Panc1 (cell line): ENCODE data around the gene WWOX. TPM values are rescaled to one million over a fixed set of nuclear protein-coding genes. Genes with fewer than 3 reads are reported as not detected.

ENCODE experiments used
- ATAC-seq: fragments of 200-7000 bp; cut with Tn5 transposase; 2 replicates; pipeline ENCODE4 v1.9.1; 2020; ENCODE audit warnings: mild to moderate bottlenecking, moderate library complexity
- BruUV-seq: library from RNA; stranded (reverse); fragments of 400-500 nt; replicated peaks from 2 replicates; lab custom pipeline; 2021; lab: Mats Ljungman, UMichigan
- CTCF ChIA-PET: fragments of 300-600 bp; sonication (Branson Sonifier 250); formaldehyde crosslinking; loops from one replicate; lab custom pipeline; 2022; ENCODE audit warnings: antibody characterized with exemption; lab: Charles Lee
- POLR2A ChIA-PET: fragments of 300-600 bp; sonication (Branson Sonifier 250); formaldehyde crosslinking; loops from one replicate; lab custom pipeline; 2022; ENCODE audit warnings: antibody characterized with exemption; lab: Charles Lee
- DNase-seq: peaks from one replicate; pipeline ENCODE4 v3.0.0-alpha.2; 2010; ENCODE audit warnings: low read depth, low spot score
- H3K27ac ChIP-seq: 2 replicates; pipeline ENCODE4 v1.5.1; 2011; ENCODE audit warnings: mild to moderate bottlenecking, low read length, inconsistent platforms
- H3K27me3 ChIP-seq: fragments of 200-500 bp; sonication (Bioruptor generic); 2 replicates; pipeline ENCODE4 v1.6.0; 2014; ENCODE audit warnings: low read length, inconsistent platforms; ENCODE audit not compliant: control insufficient read depth, insufficient read depth
- H3K36me3 ChIP-seq: fragments of 200-500 bp; sonication (Bioruptor generic); 2 replicates; pipeline ENCODE4 v1.5.1; 2014; ENCODE audit warnings: inconsistent platforms, mild to moderate bottlenecking, low read length, moderate library complexity; ENCODE audit not compliant: control insufficient read depth, insufficient read depth
- H3K4me1 ChIP-seq: 2 replicates; pipeline ENCODE4 v1.5.1; 2011; ENCODE audit warnings: inconsistent platforms, mild to moderate bottlenecking, low read length, moderate library complexity; ENCODE audit not compliant: control insufficient read depth, insufficient read depth
- H3K4me3 ChIP-seq, 2 experiments: 2 replicates each; pipeline ENCODE4 v1.5.1; 2011 to 2012; ENCODE audit warnings: low read depth in 2 of 2, low read length in 2 of 2, mild to moderate bottlenecking in 2 of 2, inconsistent platforms in 1 of 2, moderate library complexity in 1 of 2
- H3K9me3 ChIP-seq: fragments of 200-500 bp; sonication (Bioruptor generic); 2 replicates; pipeline ENCODE4 v1.5.1; 2014; ENCODE audit warnings: low read depth, mild to moderate bottlenecking, inconsistent platforms, low read length, moderate library complexity; ENCODE audit not compliant: control insufficient read depth, insufficient read depth
- CTCF ChIP-seq: fragments of 450-650 bp; IDR thresholded peaks from 2 replicates; pipeline ENCODE4 v1.5.1; 2017; ENCODE audit warnings: mild to moderate bottlenecking
- POLR2AphosphoS5 ChIP-seq: IDR thresholded peaks from 2 replicates; pipeline ENCODE4 v1.6.1; 2012; ENCODE audit warnings: mild to moderate bottlenecking, low read depth, low read length, moderate library complexity
- REST ChIP-seq, 2 experiments: IDR thresholded peaks; 2 replicates each; pipeline ENCODE4 v1.6.1; 2011 to 2012; ENCODE audit warnings: low read depth in 2 of 2, control low read depth in 1 of 2, low read length in 1 of 2, mild to moderate bottlenecking in 1 of 2, moderate library complexity in 1 of 2; ENCODE audit not compliant: insufficient read depth in 1 of 2
- SIN3A ChIP-seq: IDR thresholded peaks from 2 replicates; pipeline ENCODE4 v1.6.1; 2012; ENCODE audit warnings: low read depth, mild to moderate bottlenecking, low read length, moderate library complexity, borderline replicate concordance; ENCODE audit not compliant: insufficient read depth
- TCF7L2 ChIP-seq: IDR thresholded peaks from 2 replicates; pipeline ENCODE4 v1.6.1; 2011; ENCODE audit warnings: mild to moderate bottlenecking, low read depth, low read length, inconsistent platforms
- in situ Hi-C: cut with HindIII; loops from 2 replicates; pipeline ENCODE4 v1.10.0; 2016; ENCODE audit warnings: low sequenced_read_pairs, low pct_unique_long_range_greater_than_20kb
- intact Hi-C: fragments of 100-400 bp; cut with micrococcal nuclease; formaldehyde crosslinking; loops from one replicate; pipeline ENCODE4 v1.10.0; 2022; ENCODE audit not compliant: unreplicated experiment
- total RNA-seq: library from RNA; stranded (reverse); gene quantifications from one replicate; pipeline ENCODE4 v1.2.1, GENCODE V29; 2021; ENCODE audit not compliant: unreplicated experiment

Gene WWOX
- total RNA-seq, 1 experiment from 2014 or later: 12.5 TPM

- intact Hi-C loops (no loop called here), in situ Hi-C loops (no loop called here)
- no TSS peak for BruUV-seq
- ATAC-seq: no peak
- Histone ChIP-seq H3K27me3 (no peaks in the 10 kb centered on the region), H3K9me3 (no peaks in the 10 kb centered on the region), H3K4me1 (no peaks in the 10 kb centered on the region), H3K36me3 (no peaks in the 10 kb centered on the region), H3K4me3 (no peak overlapping the region), H3K27ac (no peak overlapping the region)
- ChIA-PET CTCF (no interaction called here), POLR2A (no interaction called here)
- DNase-seq: no peak
- TF ChIP-seq CTCF (no peak), POLR2AphosphoS5 (no peak), REST (IDR thresholded peaks at IDR 0.05; ENCODE audit: insufficient read depth in 1 of 2, low read depth in 2 of 2, low read length in 1 of 2) (no peak), SIN3A (no peak), TCF7L2 (no peak)
These were observed 315.6 kb downstream of the WWOX start for GRCh38 chr16:78415013-78415412.

- CTCF ChIA-PET: no interaction called here
- Histone ChIP-seq H3K27me3 (no peaks in the 10 kb centered on the region), H3K4me1 (no peaks in the 10 kb centered on the region), H3K27ac (no peak overlapping the region), H3K4me3 (no peak overlapping the region), H3K36me3 (no peaks in the 10 kb centered on the region), H3K9me3 (no peaks in the 10 kb centered on the region)
- ATAC-seq (no peak), DNase-seq (no peak)
- TF ChIP-seq POLR2AphosphoS5: no peak
- in situ Hi-C loops (no loop called here), intact Hi-C loops (no loop called here)
- BruUV-seq: no TSS peak
- POLR2A ChIA-PET: no interaction called here
These were observed 316.2 kb downstream of the WWOX start for GRCh38 chr16:78415669-78416068.

- intact Hi-C loops: no loop called here
- ChIA-PET CTCF (no interaction called here), POLR2A (no interaction called here)
- Histone ChIP-seq H3K36me3 (no peaks in the 10 kb centered on the region), H3K9me3 (no peaks in the 10 kb centered on the region), H3K27ac (no peak overlapping the region), H3K4me1 (no peaks in the 10 kb centered on the region), H3K27me3 (no peaks in the 10 kb centered on the region), H3K4me3 (no peak overlapping the region)
- ATAC-seq: no peak
- in situ Hi-C loops: no loop called here
- BruUV-seq: no TSS peak
- no peak for TF ChIP-seq SIN3A
- no peak for TF ChIP-seq POLR2AphosphoS5
- no peak for TF ChIP-seq REST (IDR thresholded peaks at IDR 0.05; ENCODE audit: insufficient read depth in 1 of 2, low read depth in 2 of 2, low read length in 1 of 2)
- TF ChIP-seq TCF7L2: no peak
- no peak for TF ChIP-seq CTCF
- DNase-seq: no peak
These were observed 316.9 kb downstream of the WWOX start for GRCh38 chr16:78416400-78416799.
